CD4-positive, alpha-beta T cell treated with Interleukin-21 for 1 hour (primary cell): ENCODE results near the gene TRIM2.

Source experiments
- DNase-seq: peaks from one replicate; pipeline ENCODE4 v3.0.0-alpha.2; 2020

The TRIM2 gene

DNA sequence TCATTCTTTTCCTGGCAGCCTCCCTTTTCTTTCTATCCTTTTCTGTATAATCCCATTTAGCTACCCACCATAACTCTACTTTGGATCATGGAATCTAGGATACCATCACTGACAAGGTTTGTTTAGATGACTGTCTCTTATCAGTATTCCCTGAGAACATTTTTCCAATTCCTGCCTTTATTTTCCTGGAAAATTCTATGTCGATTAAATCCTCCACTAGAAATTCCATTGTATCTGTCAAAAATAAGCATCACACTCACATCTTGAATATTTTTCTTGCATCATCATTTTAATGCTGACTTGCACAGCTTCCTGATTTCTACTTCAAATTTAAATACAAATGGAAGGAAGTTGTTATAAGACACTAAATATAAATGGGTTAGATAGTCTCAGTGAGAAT is 20.2 kb downstream of the TRIM2 start:
- no peak for DNase-seq

DNA sequence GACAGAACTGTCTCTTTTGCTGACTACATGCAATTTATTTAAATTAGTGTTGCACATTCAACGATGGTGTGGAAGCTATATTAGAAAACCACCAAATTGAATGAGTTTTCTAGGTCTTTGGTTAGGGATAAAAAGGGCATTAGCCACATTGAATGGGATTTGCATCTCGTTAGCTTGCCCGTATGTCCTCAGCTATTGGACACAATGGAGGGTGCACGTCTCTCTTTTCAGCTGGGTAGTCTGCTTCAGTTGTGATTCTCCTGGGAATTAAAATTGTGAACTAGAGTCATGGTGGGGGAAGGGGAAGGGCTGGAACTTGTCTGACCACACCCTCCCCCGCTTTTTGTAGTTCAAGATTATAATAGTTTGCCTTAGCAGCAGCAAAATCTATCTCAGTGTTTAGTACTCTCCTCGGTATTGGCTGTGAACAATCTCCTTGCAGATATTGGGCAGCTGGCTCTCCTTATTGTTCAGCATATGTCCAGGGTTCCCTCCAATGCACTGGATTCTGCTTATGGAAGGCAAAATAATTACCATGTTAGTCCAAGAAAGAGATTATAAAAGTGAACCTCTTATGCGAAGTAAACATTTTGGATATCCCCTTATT is 23.3 kb downstream of the TRIM2 start:
- no peak for DNase-seq

DNA sequence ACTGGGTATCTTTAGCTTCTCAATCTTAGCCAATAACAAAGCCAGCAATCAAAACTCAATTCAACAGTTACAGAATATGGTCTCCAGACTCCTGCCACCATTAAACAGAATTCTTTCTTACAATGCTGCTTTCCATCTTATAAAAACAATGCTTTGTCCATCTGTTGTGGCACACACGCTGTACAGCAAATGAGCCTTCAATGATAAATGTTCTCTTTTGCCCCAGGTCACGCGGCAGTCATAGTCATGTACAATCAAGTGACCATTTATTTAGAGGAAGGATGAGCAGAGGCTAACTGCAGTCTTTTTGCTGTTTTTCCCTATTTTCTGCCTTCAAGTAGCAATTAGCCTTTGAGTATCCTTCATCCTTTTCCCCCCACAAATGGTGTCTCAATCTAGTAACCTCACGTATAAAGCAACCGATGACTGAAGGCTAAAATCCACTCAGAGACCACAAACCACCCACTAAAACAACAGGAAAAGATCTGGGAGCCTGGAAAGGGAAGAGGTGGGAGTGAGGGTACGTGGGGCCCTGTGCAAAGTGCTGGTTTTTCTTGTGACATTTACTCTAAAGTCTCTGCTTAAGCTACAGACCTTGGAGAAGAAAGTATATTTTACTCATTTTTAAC is 24.4 kb downstream of the TRIM2 start:
- no peak for DNase-seq

GRCh38 chr4:153229545-153229944 is 25.3 kb downstream of the TRIM2 start:
- DNase-seq, result no peak

GRCh38 chr4:153232768-153233167 is 28.5 kb downstream of the TRIM2 start:
- DNase-seq, result no peak

- DNase-seq, result no peak
These were observed 29.6 kb downstream of the TRIM2 start for GRCh38 chr4:153233761-153234371.

- DNase-seq, result no peak
These were observed 30.6 kb downstream of the TRIM2 start for GRCh38 chr4:153234885-153235284.

DNA sequence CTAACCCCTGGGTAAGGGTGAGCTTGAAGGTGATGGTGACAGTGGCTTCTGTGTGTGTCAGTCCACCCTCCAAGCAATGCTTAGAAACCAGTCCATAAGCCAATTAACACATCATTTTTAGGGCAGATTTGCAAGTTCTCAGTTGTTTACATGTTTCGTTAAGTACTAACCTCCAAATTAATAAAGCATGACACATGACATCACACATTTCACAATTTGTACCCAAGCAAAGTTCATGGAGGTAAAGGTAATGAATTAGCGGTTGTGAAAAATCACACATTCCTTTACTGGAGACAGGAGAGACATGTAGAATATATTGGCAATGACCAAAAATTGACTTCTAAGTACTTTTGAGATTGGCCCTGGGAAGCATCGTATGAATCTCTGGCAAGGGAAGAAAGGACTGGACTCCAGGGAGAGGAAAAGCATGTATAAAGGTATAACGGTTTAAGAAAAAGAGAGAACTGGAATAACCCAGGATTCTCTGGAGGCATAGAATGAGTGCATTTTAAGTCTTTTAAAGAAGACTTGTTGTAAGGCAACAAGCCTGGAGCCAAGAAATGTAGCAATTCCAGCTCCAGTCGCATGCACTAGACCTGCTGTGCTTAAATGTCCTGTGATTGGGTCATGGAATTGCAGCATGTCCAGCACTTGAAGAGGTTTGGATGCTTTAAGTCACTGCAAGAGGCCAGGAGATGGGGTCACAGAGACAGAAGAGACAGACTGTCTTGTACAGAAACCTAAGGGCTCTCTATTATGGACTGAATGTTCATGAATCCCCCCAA is 34.1 kb downstream of the TRIM2 start:
- DNase-seq, result no peak

GRCh38 chr4:153239409-153239808 is 35.2 kb downstream of the TRIM2 start:
- DNase-seq, result no peak

DNA sequence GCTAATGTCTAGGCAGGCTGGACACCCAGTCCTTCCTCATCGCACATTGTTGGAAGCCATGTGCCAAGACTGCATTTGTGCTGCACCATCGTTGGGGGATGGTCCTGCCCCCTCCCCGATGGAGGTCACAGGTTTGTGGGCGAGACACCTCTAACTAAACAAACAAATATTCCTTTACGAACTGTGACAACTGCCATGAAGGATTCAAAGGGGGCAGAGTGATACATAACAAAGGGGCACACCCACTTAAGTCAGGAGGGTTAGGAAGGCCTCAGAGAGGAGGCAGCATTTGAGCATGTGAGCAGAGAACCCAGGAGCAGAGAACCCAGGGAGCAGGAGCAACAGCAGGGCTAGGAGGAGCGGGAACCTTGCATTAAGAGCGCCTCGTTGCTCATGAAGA is 37.1 kb downstream of the TRIM2 start:
- DNase-seq, result no peak

DNA sequence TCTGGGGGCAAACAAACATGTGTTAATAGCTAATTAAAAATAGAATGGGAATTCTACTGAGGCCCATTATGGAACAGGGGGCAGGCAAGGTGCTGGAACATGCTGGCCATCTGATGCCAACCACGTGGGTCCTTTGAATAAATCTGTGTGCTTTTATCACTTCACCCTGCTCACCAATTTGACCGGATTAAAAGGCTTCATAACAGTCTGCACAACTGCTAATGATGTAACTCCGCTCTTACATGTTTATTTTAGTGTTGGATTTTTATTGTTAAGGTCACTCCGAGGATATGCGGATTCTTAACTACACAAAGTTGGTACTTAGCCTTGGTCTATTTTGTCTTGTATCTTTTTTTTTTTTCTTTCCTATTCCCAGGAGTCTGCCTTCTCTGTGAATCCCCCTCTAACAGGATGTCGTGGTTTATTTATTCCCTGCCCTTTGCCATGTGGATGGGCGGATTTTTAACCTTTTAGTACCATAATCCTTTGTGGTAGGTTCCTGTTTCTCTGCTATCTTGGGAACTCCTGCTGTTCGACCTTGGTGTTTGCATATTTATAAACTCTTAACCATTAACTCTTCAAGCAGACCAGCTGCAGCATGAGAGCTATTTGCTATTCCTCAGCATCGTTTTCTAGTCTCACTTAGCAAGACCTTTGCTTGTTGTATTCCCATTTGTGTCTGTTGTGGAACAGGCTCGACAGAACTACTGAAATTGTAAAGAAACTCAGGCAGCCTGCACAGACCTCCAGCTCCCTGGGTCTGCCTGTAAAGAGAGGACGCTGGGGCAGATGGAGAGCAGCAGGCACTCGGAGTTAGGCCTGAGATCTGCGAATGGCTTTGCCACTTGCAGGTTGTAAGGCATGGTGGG is 38.0 kb downstream of the TRIM2 start:
- DNase-seq, result no peak

DNA sequence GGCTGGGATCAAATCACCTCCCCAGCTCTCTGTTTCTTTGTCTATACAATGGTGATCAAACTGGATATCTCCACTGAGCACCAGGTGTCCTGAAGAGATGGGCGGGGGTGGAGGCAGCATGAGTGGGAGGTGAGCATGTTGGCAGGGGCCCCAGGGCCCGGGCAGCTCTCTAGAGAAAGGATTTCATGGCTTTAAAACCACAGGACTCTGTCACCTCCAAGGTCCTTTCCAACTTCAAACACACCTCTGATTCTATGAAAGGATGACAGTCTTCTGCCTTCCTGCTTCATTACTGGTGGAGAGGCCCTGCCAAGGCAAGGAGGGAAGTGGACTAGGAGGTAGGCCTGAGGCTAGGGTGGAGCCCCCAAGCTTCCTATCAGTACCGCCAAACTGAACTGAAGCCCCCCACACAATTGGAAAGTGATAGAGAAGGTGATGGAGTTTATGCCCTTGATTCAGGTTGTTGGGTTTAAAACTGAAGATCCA is 38.6 kb downstream of the TRIM2 start:
- no peak for DNase-seq

GRCh38 chr4:153243468-153243867 is 39.2 kb downstream of the TRIM2 start:
- DNase-seq, result no peak

GRCh38 chr4:153244969-153245368 is 40.7 kb downstream of the TRIM2 start:
- DNase-seq, result no peak

DNA sequence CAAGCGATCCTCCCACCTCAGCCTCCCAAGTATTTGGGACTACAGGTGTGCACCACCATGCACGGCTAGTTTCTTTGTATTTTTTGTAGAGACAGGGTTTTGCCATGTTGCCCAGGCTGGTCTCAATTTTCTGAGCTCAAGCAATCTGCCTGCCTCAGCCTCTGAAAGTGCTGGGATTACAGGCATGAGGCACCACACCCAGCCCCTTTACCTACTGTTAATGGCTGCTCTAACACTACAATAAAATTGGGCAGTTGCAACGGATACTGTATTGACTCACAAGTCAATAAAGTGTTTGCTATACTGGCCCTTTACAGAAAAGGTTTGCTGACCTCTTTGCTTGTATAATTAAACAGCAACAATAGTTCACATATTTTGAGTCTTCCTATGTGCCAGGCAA is 41.5 kb downstream of the TRIM2 start:
- DNase-seq, result no peak

- no peak for DNase-seq
These were observed 42.3 kb downstream of the TRIM2 start for GRCh38 chr4:153246446-153247115.

- DNase-seq, result no peak
These were observed 42.9 kb downstream of the TRIM2 start for GRCh38 chr4:153247116-153247490.

DNA sequence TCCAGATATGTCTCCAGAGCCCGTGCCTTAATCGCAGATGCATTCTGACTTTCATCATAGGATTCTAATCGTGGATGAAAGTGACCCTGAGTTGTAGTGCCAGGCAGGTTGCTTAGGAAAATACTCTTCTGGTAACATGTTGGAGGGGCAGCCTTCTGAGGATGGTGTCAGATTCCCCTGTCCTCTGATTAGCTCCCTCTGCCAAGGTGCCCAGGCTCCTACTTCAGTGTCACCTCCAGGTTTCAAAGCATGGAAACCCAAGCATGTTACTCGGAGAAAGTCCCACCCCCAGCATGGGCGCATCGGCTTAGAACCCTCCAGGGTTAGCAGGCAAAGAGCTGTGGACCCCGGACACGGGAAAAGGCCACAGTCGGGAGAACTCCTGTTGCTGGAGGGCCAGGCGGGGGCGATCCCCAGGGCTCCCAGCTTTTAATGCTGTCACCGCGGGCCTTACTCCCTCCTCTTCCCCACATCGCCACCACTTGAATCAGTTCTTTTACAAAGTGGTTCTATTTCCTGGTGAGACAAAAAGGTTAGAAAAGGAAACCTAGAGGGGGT is 44.5 kb downstream of the TRIM2 start:
- no peak for DNase-seq

DNA sequence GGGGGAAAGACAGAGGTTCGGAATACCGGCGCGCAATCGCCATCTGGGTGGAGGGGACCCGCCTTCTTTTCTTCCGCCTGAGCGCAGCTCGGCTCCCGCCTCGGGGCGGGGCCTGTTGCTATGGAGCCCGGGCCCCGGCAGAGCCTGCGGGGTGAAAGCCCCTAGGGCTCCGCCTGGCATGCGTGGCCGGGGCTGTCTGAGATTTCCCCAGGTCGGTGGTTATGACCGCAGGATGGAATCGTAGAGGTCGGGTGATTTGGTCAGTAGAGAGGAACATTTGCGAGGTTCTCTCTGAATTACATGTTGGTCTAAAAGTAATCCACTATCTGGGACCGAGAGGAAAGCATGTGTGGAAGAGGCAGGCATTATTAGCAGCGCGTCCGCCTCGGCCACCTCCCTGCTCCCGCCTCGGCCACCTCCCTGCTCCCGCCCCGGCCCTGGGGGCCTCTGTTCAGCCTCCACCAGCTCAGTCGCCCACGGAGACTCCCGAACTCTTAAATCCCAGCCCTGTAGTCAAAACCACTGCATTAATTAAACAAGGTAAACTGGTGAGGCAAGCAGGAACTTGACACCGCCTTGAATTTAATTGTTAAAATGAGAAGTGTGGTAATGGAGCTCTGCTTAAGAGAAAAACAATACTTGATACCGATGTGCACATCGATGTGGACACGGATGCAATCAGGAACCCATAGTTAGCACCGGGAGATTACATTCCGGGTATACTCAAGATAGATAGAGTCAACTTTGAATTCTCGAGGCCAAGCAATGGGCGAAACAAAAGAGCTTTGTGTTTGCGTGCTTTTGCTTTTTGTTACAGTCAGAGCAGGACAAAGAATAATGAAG is 45.2 kb downstream of the TRIM2 start:
- DNase-seq, result peak; percentile 89

GRCh38 chr4:153252122-153252521 is 47.9 kb downstream of the TRIM2 start:
- no peak for DNase-seq

GRCh38 chr4:153255233-153255632 is 51.0 kb downstream of the TRIM2 start:
- no peak for DNase-seq
